Neutrophil (primary cell): Measurements from ENCODE around the gene SH3BP5L.
A peak's percentile ranks its signal among the peaks of the same experiment; 100 is the strongest.
"Not testable (repeated sequence)": the region's sequence is repeated elsewhere in the genome, so short reads cannot be mapped to it uniquely, and the experiment has no call there.

Experiments used
- H3K27ac ChIP-seq: fragments of 200-600 bp; sonication (generic); 2 replicates; pipeline ENCODE4 v1.5.1; 2016; ENCODE audit warnings: mild to moderate bottlenecking, moderate library complexity
- H3K27me3 ChIP-seq: fragments of 200-600 bp; sonication (generic); 2 replicates; pipeline ENCODE4 v1.6.0; 2016; ENCODE audit warnings: mild to moderate bottlenecking
- H3K36me3 ChIP-seq: fragments of 200-600 bp; sonication (generic); 2 replicates; pipeline ENCODE4 v1.5.1; 2017
- H3K4me1 ChIP-seq, 2 experiments: fragments of 200-600 bp in 1 of 2; sonication (generic) in 1 of 2; 1 replicate in 1 of 2; 2 replicates in 1 of 2; pipeline versions ENCODE4 v1.5.1 to v1.6.1; 2013 to 2016; ENCODE audit warnings: low read depth in 1 of 2, low read length in 1 of 2, mild to moderate bottlenecking in 1 of 2, moderate library complexity in 1 of 2; ENCODE audit not compliant: control insufficient read depth in 1 of 2, insufficient read depth in 1 of 2
- H3K4me3 ChIP-seq, 2 experiments: fragments of 200-600 bp in 1 of 2; sonication (generic) in 1 of 2; 1 replicate in 1 of 2; 2 replicates in 1 of 2; pipeline ENCODE4 v1.5.1; 2013 to 2016; ENCODE audit warnings: low read depth in 1 of 2, low read length in 1 of 2, mild to moderate bottlenecking in 1 of 2, moderate library complexity in 1 of 2
- H3K9me3 ChIP-seq: fragments of 200-600 bp; sonication (generic); 2 replicates; pipeline ENCODE4 v1.5.1; 2016
- TF ChIP-seq, protein P1 (sequence below): fragments of 200-600 bp; sonication (generic); IDR thresholded peaks from 2 replicates; pipeline ENCODE4 v1.5.1; 2016; ENCODE audit warnings: antibody characterized with exemption

SH3BP5L gene

DNA sequence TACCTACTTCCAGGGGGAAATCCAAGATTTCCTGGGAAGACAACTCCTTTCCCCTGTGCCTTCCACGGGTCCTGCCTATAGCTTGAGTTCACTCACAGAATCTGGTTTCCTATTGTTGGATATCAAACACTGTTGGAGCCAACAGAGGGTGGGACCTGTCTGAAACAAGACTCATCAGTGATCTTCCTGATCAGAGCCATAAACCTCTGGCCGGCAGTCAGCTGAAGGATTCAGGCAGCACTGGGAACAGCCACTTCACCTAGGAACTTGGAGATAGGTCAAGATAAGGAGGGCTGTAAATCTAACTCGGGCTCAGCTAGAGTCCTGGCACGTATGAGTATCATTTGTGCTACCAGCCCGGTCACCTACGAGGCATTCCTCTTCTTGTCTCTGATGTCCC, 23.3 kb downstream of the SH3BP5L start:
- H3K9me3 ChIP-seq, result no peaks in the 10 kb centered on the region
- H3K27ac ChIP-seq, result peak overlapping the region; percentile 95
- H3K36me3 ChIP-seq, result no peaks in the 10 kb centered on the region
- TF ChIP-seq, protein P1, sequence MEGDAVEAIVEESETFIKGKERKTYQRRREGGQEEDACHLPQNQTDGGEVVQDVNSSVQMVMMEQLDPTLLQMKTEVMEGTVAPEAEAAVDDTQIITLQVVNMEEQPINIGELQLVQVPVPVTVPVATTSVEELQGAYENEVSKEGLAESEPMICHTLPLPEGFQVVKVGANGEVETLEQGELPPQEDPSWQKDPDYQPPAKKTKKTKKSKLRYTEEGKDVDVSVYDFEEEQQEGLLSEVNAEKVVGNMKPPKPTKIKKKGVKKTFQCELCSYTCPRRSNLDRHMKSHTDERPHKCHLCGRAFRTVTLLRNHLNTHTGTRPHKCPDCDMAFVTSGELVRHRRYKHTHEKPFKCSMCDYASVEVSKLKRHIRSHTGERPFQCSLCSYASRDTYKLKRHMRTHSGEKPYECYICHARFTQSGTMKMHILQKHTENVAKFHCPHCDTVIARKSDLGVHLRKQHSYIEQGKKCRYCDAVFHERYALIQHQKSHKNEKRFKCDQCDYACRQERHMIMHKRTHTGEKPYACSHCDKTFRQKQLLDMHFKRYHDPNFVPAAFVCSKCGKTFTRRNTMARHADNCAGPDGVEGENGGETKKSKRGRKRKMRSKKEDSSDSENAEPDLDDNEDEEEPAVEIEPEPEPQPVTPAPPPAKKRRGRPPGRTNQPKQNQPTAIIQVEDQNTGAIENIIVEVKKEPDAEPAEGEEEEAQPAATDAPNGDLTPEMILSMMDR, result no peak
- H3K4me3 ChIP-seq, result no peak overlapping the region
- H3K4me1 ChIP-seq, result peaks cover 59 to 63% of the 10 kb centered on the region in 2 experiments
- no peaks in the 10 kb centered on the region for H3K27me3 ChIP-seq

GRCh38 chr1:248800459-248800858, 25.3 kb downstream of the SH3BP5L start:
- Histone ChIP-seq H3K4me3 (no peak overlapping the region), H3K4me1 (peaks cover 39 to 43% of the 10 kb centered on the region in 2 experiments), H3K27me3 (no peaks in the 10 kb centered on the region), H3K9me3 (no peaks in the 10 kb centered on the region), H3K27ac (no peak overlapping the region), H3K36me3 (no peaks in the 10 kb centered on the region)
- TF ChIP-seq, protein P1, result no peak

DNA sequence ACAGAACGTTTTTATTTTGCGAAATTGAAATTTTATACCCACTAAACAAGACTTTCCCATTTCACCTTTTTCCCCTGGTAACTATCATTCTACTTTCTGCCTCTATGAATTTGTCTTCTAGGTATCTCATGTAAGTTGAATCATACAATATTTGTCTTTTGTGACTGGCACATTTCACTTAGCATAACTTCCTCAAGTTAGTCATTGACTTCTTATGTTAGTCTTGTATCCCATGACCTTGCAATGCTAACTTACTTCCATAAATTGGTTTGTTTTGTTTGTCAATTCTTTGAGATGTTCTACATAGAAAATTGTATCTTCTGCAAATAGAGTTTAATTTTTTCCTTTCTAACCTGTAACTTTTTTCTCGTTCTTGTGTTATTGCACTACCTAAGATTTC, 26.9 kb downstream of the SH3BP5L start:
- Histone ChIP-seq H3K4me3 (no peak overlapping the region), H3K27me3 (no peaks in the 10 kb centered on the region), H3K36me3 (no peaks in the 10 kb centered on the region), H3K4me1 (peaks cover 22 to 26% of the 10 kb centered on the region in 2 experiments), H3K27ac (peak overlapping the region; percentile 20), H3K9me3 (no peaks in the 10 kb centered on the region)
- TF ChIP-seq, protein P1, result no peak

DNA sequence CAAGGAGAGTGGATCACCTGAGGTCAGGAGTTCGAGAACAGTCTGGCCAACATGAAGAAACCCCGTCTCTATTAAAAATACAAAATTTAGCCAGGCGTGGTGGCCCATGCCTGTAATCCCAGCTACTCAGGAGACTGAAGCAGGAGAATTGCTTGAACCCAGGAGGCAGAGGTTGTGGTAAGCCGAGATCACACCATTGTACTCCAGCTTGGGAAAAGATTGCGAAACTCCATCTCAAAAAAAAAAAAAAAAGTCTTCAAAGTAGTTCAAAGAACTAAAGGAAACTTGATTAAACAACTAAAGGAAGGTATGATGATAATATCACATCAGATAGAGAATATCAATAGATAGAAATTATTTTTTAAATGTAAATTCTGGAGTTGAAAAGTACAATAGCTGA, 31.1 kb downstream of the SH3BP5L start:
- H3K36me3 ChIP-seq, H3K27ac ChIP-seq, H3K4me3 ChIP-seq, H3K27me3 ChIP-seq, H3K9me3 ChIP-seq: not testable (repeated sequence)
- H3K4me1 ChIP-seq, result peaks cover 26 to 27% of the 10 kb centered on the region in 2 experiments

DNA sequence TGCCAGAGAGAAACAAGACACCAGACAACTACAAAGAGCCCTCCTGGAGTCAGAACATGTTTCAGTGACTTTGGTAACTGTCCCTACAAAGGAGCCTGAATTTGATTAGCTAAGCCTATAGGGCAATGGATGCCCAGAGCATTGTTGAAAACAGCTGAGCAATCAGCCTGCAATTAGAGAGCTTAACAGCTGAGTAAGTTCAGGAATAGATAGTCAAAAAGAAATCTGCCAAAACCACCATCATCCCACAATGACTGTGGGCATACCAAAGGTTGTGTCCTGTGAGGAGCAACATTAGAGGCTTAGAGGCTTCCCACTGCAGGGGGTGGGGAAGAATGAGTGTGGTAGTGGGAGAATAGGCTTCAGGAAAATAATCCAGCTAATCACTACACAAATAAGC, 32.1 kb downstream of the SH3BP5L start:
- TF ChIP-seq, protein P1, result no peak
- H3K9me3 ChIP-seq, result no peaks in the 10 kb centered on the region
- no peaks in the 10 kb centered on the region for H3K36me3 ChIP-seq
- no peak overlapping the region for H3K4me3 ChIP-seq
- peak overlapping the region; percentile 79 for H3K27ac ChIP-seq
- no peaks in the 10 kb centered on the region for H3K27me3 ChIP-seq
- H3K4me1 ChIP-seq, result peaks cover 26 to 27% of the 10 kb centered on the region in 2 experiments

DNA sequence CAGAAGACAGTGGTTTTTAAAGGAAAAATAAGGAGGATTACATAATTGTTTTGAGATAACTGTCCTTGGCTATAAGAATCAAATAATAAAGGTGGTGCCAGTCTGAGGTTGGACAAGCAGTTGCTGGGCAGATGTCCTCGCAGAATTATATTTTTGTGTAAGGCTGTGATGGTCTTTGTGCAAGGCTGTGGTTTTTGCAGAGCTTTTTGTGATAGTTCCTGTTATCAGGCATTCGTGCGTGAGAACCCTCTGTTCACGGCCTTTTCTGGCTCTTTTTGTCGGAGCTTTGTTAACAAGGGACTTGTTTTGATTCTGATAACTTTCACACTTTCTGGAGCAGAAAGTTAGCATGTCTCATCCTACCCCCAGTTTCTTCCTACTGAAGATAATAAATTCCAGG, 33.4 kb downstream of the SH3BP5L start:
- Histone ChIP-seq H3K4me3 (peak overlapping the region in 1 of 2 experiments; percentile 28), H3K4me1 (peaks cover 37 to 39% of the 10 kb centered on the region in 2 experiments), H3K27me3 (no peaks in the 10 kb centered on the region), H3K9me3 (no peaks in the 10 kb centered on the region), H3K36me3 (no peaks in the 10 kb centered on the region), H3K27ac (peak overlapping the region; percentile 79)
- TF ChIP-seq, protein P1, result no peak
